Activated B cell treated with CpG ODN at 0.5 μM for 24 hours (primary cell): ENCODE data around the gene CDCP1. TPM values are rescaled to one million over a fixed set of nuclear protein-coding genes. Genes with fewer than 3 reads are reported as not detected.
A peak's percentile ranks its signal among the peaks of the same experiment; 100 is the strongest.

Experiments
- ATAC-seq: fragments of 200-7000 bp; cut with Tn5 transposase; one replicate; pipeline ENCODE4 v1.10.0; 2021; ENCODE audit warnings: low read depth, mild to moderate bottlenecking, moderate library complexity
- CTCF ChIA-PET: fragments of 350-600 bp; sonication (Branson Sonifier 250); formaldehyde crosslinking; loops from one replicate; lab custom pipeline; 2021; ENCODE audit warnings: antibody characterized with exemption; lab: Charles Lee
- POLR2A ChIA-PET: fragments of 350-600 bp; sonication (Branson Sonifier 250); formaldehyde crosslinking; loops from one replicate; lab custom pipeline; 2021; ENCODE audit warnings: antibody characterized with exemption; lab: Charles Lee
- DNase-seq: peaks from one replicate; pipeline ENCODE4 v3.0.0; 2022
- H3K27ac Mint-ChIP-seq: one replicate; pipeline ENCODE4 v1.8.0; 2020; ENCODE audit warnings: mixed read lengths
- H3K27me3 Mint-ChIP-seq: one replicate; pipeline ENCODE4 v1.8.0; 2021; ENCODE audit warnings: mixed read lengths
- H3K36me3 Mint-ChIP-seq: one replicate; pipeline ENCODE4 v1.8.0; 2021; ENCODE audit warnings: low read depth, mixed read lengths
- H3K4me1 Mint-ChIP-seq: one replicate; pipeline ENCODE4 v1.8.0; 2021; ENCODE audit warnings: mixed read lengths
- H3K4me3 Mint-ChIP-seq: one replicate; pipeline ENCODE4 v1.8.0; 2020; ENCODE audit warnings: mild to moderate bottlenecking, mixed read lengths
- H3K9me3 Mint-ChIP-seq: one replicate; pipeline ENCODE4 v1.8.0; 2020; ENCODE audit warnings: mixed read lengths
- intact Hi-C: fragments of 100-400 bp; cut with micrococcal nuclease; formaldehyde crosslinking; loops from one replicate; pipeline ENCODE4 v1.15.1; 2024
- total RNA-seq: library from RNA; stranded (reverse); gene quantifications from 2 replicates; pipeline ENCODE4 v1.2.3, GENCODE V29; 2022
- TF ChIP-seq, protein P1 (sequence below): fragments of 200-600 bp; IDR thresholded peaks from one replicate; pipeline ENCODE4 v1.8.0; 2022; ENCODE audit warnings: antibody characterized with exemption, mild to moderate bottlenecking

Gene CDCP1
- total RNA-seq, 1 donor from 2014 or later = not detected

DNA sequence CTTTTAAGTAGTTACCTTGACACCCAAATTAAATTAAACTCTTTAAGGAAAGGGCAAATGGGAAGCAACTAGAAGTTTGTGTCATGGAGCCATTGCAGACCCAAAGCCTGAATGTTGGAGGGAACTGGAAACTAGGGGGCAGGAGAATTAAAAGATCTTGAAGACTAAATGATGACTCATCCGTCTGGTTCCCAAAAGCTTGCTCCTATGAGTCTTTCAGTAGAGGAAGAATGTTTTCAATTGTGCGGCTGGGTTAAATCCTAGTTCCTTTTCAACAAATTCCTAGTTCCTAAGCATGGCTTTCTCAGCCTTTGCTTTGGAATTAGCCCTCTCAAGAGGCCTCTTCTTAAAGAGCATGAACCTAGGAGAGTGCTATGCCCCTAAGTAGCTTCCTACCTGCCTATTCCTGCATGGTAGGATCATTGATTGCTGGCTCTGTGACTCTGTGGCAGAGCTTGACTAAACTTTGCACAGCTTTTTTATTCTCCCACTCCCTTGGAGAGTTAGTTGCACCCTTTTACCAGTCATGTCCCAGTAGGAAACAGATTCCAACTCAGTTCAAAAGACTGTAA is 102.4 kb downstream of the CDCP1 start:
- H3K9me3 Mint-ChIP-seq = no peaks in the 10 kb centered on the region
- no peak overlapping the region for H3K27ac Mint-ChIP-seq
- ATAC-seq = no peak
- CTCF ChIA-PET = interaction anchor here (1.1 kb wide), 1 partner anchor 166 kb away, joined by 4 read pairs; no protein-coding TSS in a partner anchor
- intact Hi-C loops = no loop called here
- H3K36me3 Mint-ChIP-seq = no peaks in the 10 kb centered on the region
- POLR2A ChIA-PET = no interaction called here
- H3K4me1 Mint-ChIP-seq = peaks cover 14% of the 10 kb centered on the region
- DNase-seq = no peak
- H3K27me3 Mint-ChIP-seq = peaks cover 3% of the 10 kb centered on the region
- TF ChIP-seq, protein P1, sequence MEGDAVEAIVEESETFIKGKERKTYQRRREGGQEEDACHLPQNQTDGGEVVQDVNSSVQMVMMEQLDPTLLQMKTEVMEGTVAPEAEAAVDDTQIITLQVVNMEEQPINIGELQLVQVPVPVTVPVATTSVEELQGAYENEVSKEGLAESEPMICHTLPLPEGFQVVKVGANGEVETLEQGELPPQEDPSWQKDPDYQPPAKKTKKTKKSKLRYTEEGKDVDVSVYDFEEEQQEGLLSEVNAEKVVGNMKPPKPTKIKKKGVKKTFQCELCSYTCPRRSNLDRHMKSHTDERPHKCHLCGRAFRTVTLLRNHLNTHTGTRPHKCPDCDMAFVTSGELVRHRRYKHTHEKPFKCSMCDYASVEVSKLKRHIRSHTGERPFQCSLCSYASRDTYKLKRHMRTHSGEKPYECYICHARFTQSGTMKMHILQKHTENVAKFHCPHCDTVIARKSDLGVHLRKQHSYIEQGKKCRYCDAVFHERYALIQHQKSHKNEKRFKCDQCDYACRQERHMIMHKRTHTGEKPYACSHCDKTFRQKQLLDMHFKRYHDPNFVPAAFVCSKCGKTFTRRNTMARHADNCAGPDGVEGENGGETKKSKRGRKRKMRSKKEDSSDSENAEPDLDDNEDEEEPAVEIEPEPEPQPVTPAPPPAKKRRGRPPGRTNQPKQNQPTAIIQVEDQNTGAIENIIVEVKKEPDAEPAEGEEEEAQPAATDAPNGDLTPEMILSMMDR = no peak
- H3K4me3 Mint-ChIP-seq = no peak overlapping the region

DNA sequence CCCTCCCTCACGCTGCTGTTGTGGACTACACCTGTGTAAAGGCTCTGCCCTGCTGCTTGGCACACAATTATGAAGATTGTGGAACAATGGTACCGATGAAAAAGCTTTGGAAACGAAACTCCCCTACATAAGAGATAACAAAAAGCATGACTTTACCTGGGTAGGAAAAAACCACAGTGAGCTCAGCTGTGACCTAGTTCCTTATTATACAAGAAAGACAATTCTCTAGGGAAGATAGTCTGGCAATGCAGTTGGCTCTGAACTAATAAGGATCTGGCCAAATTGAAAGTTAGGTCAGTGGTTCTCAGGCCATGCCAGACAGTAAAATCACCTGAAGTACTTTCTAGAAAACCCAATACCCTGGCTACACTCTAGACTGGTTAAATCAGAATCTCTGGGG is 104.0 kb downstream of the CDCP1 start:
- DNase-seq = no peak

GRCh38 chr3:45041666-45042065 is 104.5 kb downstream of the CDCP1 start:
- no peak for DNase-seq
- peaks cover 6% of the 10 kb centered on the region for H3K27me3 Mint-ChIP-seq
- no peaks in the 10 kb centered on the region for H3K36me3 Mint-ChIP-seq
- H3K4me1 Mint-ChIP-seq = peaks cover 17% of the 10 kb centered on the region
- no peaks in the 10 kb centered on the region for H3K9me3 Mint-ChIP-seq
- ChIA-PET CTCF (interaction anchor here (0.7 to 2.9 kb wide), 9 partner anchors 13 to 1036 kb away, joined by 3 to 31 read pairs (median 3); no protein-coding TSS in a partner anchor), POLR2A (no interaction called here)
- intact Hi-C loops = no loop called here
- TF ChIP-seq, protein P1 = no peak
- H3K4me3 Mint-ChIP-seq = no peak overlapping the region
- no peak overlapping the region for H3K27ac Mint-ChIP-seq
- ATAC-seq = no peak

More for the DNA sequence above, 104.0 kb downstream of the CDCP1 start:
- ChIA-PET POLR2A (interaction anchor here (0.6 kb wide), 1 partner anchor 1937 kb away, joined by 3 read pairs; no protein-coding TSS in a partner anchor), CTCF (interaction anchor here (0.7 to 2.9 kb wide), 7 partner anchors 13 to 618 kb away, joined by 3 to 31 read pairs (median 3); no protein-coding TSS in a partner anchor)
- H3K27ac Mint-ChIP-seq = no peak overlapping the region
- H3K36me3 Mint-ChIP-seq = no peaks in the 10 kb centered on the region
- no peaks in the 10 kb centered on the region for H3K9me3 Mint-ChIP-seq
- H3K4me1 Mint-ChIP-seq = peaks cover 17% of the 10 kb centered on the region
- peaks cover 2% of the 10 kb centered on the region for H3K27me3 Mint-ChIP-seq
- intact Hi-C loops = no loop called here
- ATAC-seq = no peak
- no peak overlapping the region for H3K4me3 Mint-ChIP-seq
- TF ChIP-seq, protein P1 = no peak

GRCh38 chr3:45037720-45038455 is 108.3 kb downstream of the CDCP1 start:
- H3K9me3 Mint-ChIP-seq = no peaks in the 10 kb centered on the region
- H3K27me3 Mint-ChIP-seq = peaks cover 14% of the 10 kb centered on the region
- no peaks in the 10 kb centered on the region for H3K36me3 Mint-ChIP-seq
- peaks cover 33% of the 10 kb centered on the region for H3K4me1 Mint-ChIP-seq
- no peak overlapping the region for H3K4me3 Mint-ChIP-seq
- H3K27ac Mint-ChIP-seq = no peak overlapping the region
- intact Hi-C loops = loop anchor here (1.0 to 5.0 kb wide), 8 partner anchors 62 to 1339 kb away; partner anchors contain the start of genes EXOSC7, LARS2 and ZDHHC3
- ATAC-seq (peak; percentile 99), DNase-seq (peak; percentile 69)
- ChIA-PET CTCF (interaction anchor here (0.6 to 2.4 kb wide), 9 partner anchors 9 to 619 kb away, joined by 3 to 6 read pairs (median 3); partner anchors contain the start of genes EXOSC7 and ZDHHC3), POLR2A (no interaction called here)
- TF ChIP-seq, protein P1 = peak; percentile 67
